Neural progenitor cell (in vitro differentiated cells): ENCODE data around the gene DIABLO.

Experiments
- CTCF ChIP-seq: fragments of 200-600 bp; sonication (generic); IDR thresholded peaks from 2 replicates; pipeline ENCODE4 v1.5.1; 2017; ENCODE audit warnings: antibody characterized with exemption, mild to moderate bottlenecking
- EZH2 ChIP-seq: fragments of 200-600 bp; sonication (generic); IDR thresholded peaks from 2 replicates; pipeline ENCODE4 v1.6.1; 2017; ENCODE audit warnings: antibody characterized with exemption, mild to moderate bottlenecking, moderate library complexity
- EZH2phosphoT487 ChIP-seq: fragments of 200-600 bp; sonication (generic); IDR thresholded peaks from 2 replicates; pipeline ENCODE4 v1.6.1; 2017; ENCODE audit warnings: antibody characterized with exemption

DNA sequence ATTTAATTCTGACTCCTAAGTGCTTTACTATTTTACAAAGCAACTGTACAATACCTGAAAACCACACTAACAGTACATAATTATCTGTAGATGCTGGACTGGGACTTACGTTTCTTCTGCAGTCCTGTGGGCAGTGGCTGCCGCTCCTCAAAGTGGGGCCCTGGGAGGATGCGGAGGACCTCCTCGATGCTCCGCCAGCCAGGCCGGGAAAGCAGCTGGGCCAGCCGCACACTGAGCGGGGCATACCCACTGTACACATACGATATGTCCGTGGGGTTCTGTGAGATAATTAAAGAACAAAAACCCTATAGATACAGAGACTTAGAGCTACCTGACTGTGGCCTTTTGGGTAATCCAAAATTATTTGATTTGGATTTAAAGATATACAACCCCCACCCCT is 6.8 kb upstream of the DIABLO start:
- no peak for TF ChIP-seq CTCF
- no peak for TF ChIP-seq EZH2
- no peak for TF ChIP-seq EZH2phosphoT487
